Measurements from ENCODE around the gene USP6NL. TPM values are rescaled to one million over a fixed set of nuclear protein-coding genes. Genes with fewer than 3 reads are reported as not detected.

USP6NL gene
- total RNA-seq, 1 donor from 2014 or later: 64.5 TPM

GRCh38 chr10:11520892-11521291, 90.6 kb downstream of the USP6NL start:
- Mint-ChIP-seq H3K36me3 (ENCODE audit: low read depth) (peaks cover 59% of the 10 kb centered on the region), H3K4me1 (peaks cover 53% of the 10 kb centered on the region), H3K27me3 (no peaks in the 10 kb centered on the region), H3K4me3 (no peak overlapping the region), H3K9me3 (no peaks in the 10 kb centered on the region), H3K27ac (peak overlapping the region; percentile 61)
- ATAC-seq (ENCODE audit: low read depth): no peak
- ChIA-PET POLR2A (interaction anchor here (0.7 kb wide), 1 partner anchor 157 kb away, joined by 4 read pairs; no protein-coding TSS in a partner anchor), CTCF (interaction anchor here (1.1 to 2.1 kb wide), 4 partner anchors 12 to 237 kb away, joined by 4 to 9 read pairs (median 5); no protein-coding TSS in a partner anchor)
- intact Hi-C loops (cut with micrococcal nuclease): no loop called here
- TF ChIP-seq CTCF (IDR thresholded peaks at IDR 0.05): no peak
- no peak for DNase-seq

GRCh38 chr10:11517150-11517549, 94.3 kb downstream of the USP6NL start:
- Mint-ChIP-seq H3K4me1 (peaks cover 52% of the 10 kb centered on the region), H3K27me3 (no peaks in the 10 kb centered on the region), H3K4me3 (peak overlapping the region; percentile 48), H3K27ac (peak overlapping the region; percentile 82), H3K9me3 (no peaks in the 10 kb centered on the region), H3K36me3 (ENCODE audit: low read depth) (peaks cover 55% of the 10 kb centered on the region)
- peak; percentile 40 for ATAC-seq (ENCODE audit: low read depth)
- TF ChIP-seq CTCF (IDR thresholded peaks at IDR 0.05): no peak
- intact Hi-C loops (cut with micrococcal nuclease): loop anchor here (2.0 kb wide), 2 partner anchors 36 to 62 kb away; no protein-coding TSS in a partner anchor
- ChIA-PET POLR2A (no interaction called here), CTCF (interaction anchor here (0.9 to 4.0 kb wide), 3 partner anchors 14 to 241 kb away, joined by 3 to 76 read pairs (median 11); no protein-coding TSS in a partner anchor)
- no peak for DNase-seq

- Mint-ChIP-seq H3K4me3 (peak overlapping the region; percentile 46), H3K9me3 (no peaks in the 10 kb centered on the region), H3K27me3 (no peaks in the 10 kb centered on the region), H3K4me1 (peaks cover 54% of the 10 kb centered on the region), H3K36me3 (ENCODE audit: low read depth) (peaks cover 54% of the 10 kb centered on the region), H3K27ac (peak overlapping the region; percentile 82)
- TF ChIP-seq CTCF (IDR thresholded peaks at IDR 0.05): no peak
- no peak for DNase-seq
- ChIA-PET POLR2A (interaction anchor here (1.0 to 2.1 kb wide), 3 partner anchors 93 to 241 kb away, joined by 3 to 9 read pairs (median 6); no protein-coding TSS in a partner anchor), CTCF (interaction anchor here (1.0 to 4.0 kb wide), 12 partner anchors 12 to 242 kb away, joined by 3 to 92 read pairs (median 4); no protein-coding TSS in a partner anchor)
- ATAC-seq (ENCODE audit: low read depth): peak; percentile 64
- intact Hi-C loops (cut with micrococcal nuclease): loop anchor here (1.0 to 2.0 kb wide), 5 partner anchors 36 to 169 kb away; no protein-coding TSS in a partner anchor
Measured at GRCh38 chr10:11516431-11516746, 95.1 kb downstream of the USP6NL start.

- POLR2A ChIA-PET: interaction anchor here (1.0 to 2.1 kb wide), 4 partner anchors 93 to 242 kb away, joined by 3 to 9 read pairs (median 4); no protein-coding TSS in a partner anchor
Measured at GRCh38 chr10:11515596-11516430, 95.6 kb downstream of the USP6NL start.

More at GRCh38 chr10:11515596-11516430, 95.6 kb downstream of the USP6NL start:
- no peaks in the 10 kb centered on the region for H3K9me3 Mint-ChIP-seq
- TF ChIP-seq CTCF (IDR thresholded peaks at IDR 0.05): peak; percentile 86
- intact Hi-C loops (cut with micrococcal nuclease): loop anchor here (1.0 to 2.0 kb wide), 10 partner anchors 37 to 242 kb away; partner anchors contain the start of gene ECHDC3
- peak overlapping the region; percentile 82 for H3K27ac Mint-ChIP-seq
- no peaks in the 10 kb centered on the region for H3K27me3 Mint-ChIP-seq
- DNase-seq: no peak
- peaks cover 55% of the 10 kb centered on the region for H3K36me3 Mint-ChIP-seq (ENCODE audit: low read depth)
- peak; percentile 72 for ATAC-seq (ENCODE audit: low read depth)
- peak overlapping the region; percentile 46 for H3K4me3 Mint-ChIP-seq
- CTCF ChIA-PET: interaction anchor here (0.6 to 4.0 kb wide), 22 partner anchors 10 to 242 kb away, joined by 3 to 92 read pairs (median 4); no protein-coding TSS in a partner anchor
- peaks cover 53% of the 10 kb centered on the region for H3K4me1 Mint-ChIP-seq

Data from activated B cell treated with CpG ODN at 0.5 μM for 24 hours (primary cell).